Measurements from ENCODE around the gene GOLGA6A.

DNA sequence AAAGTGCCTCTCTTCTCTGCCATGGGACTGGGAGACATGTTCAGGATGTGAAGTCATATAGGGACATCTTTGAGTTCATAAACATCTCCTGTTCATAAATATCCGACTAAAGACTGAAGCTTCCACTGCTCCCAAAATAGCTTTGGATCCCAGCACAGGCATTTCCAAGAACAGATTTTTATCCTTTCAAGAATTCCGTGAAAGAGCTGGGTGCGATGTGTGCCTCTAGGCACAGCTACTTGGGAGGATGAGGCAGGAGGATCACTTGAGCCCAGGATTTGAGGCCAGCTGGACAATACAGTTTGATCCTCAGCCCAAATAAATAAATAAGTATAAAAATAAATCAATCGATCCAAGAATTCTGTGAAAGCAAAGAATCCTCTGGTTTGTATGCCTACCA is 41.3 kb upstream of the GOLGA6A start:
- no peak for TF ChIP-seq POLR2A (IDR thresholded peaks at IDR 0.05; ENCODE audit: low read length)
- no peak for TF ChIP-seq GATA1 (IDR thresholded peaks at IDR 0.05; ENCODE audit: low read depth, low read length)

Measured in erythroblast (primary cell).